Hepatocyte (in vitro differentiated cells): Measurements from ENCODE around the gene NAV2.

Source experiments
- CTCF ChIP-seq: fragments of 200-600 bp; sonication (generic); IDR thresholded peaks from 2 replicates; pipeline ENCODE4 v1.5.1; 2016; ENCODE audit warnings: antibody characterized with exemption, mild to moderate bottlenecking; ENCODE audit not compliant: poor library complexity
- EZH2 ChIP-seq: fragments of 200-600 bp; sonication (generic); IDR thresholded peaks from 2 replicates; pipeline ENCODE4 v1.6.1; 2016; ENCODE audit warnings: antibody characterized with exemption, mild to moderate bottlenecking, borderline replicate concordance

DNA sequence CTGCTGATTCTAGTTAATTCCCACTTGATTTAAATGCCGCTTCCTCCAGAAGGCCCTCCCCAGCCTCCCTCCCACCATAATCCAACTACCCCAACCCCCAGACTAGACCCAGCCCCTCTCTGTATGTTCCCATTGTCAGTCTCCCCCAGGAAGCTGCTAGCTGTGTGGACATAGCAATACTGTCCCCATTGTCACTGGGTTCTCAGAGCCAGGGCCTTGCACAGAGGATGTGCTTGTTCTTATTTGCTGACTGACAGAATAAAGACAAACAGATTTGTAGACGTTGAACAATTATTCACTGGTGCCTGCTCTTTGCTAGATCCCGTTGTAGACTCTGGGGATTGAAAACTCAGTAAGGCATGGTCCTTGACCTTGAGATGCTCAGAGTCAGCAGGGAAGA lies 45.7 kb upstream of the NAV2 start:
- TF ChIP-seq CTCF (no peak), EZH2 (no peak)
